SH-SY5Y (cell line): ENCODE data around the gene C2.

Source experiments
- GATA2 ChIP-seq: IDR thresholded peaks from 2 replicates; pipeline ENCODE4 v1.6.1; 2011; ENCODE audit warnings: mild to moderate bottlenecking, low read depth, low read length
- GATA3 ChIP-seq: IDR thresholded peaks from 2 replicates; pipeline ENCODE4 v1.6.1; 2011; ENCODE audit warnings: low read depth, mild to moderate bottlenecking, low read length, moderate library complexity

The C2 gene

DNA sequence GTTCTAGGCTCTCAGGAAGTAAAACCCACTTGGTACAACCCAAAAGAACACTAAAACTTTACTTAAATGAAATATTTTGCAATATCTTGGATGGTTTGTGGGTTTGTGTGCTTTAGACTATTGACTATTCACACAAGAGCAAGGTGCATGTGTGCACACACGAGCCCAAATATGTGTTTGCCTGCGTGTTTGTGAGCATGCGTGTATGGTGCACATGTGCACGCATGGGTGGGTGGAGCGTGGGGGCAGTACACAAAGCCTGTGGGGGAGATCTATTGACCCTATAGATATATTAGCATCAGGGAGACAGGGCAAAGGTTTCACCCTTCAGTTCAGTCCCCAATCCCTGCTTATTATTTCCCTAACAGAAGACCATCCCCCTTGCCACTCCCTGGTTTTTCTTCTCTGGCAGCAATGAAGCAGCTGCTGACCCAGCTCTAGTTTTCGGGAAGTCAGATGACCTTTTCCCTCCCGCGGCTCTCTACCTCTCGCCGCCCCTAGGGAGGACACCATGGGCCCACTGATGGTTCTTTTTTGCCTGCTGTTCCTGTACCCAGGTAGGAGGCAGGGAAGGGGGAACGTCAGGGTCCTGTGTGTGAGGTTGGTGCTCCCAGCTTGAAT, at the start of gene C2:
Gene C2, plus strand, starts transcription at position 476 of the 621 bp plus-strand sequence. Its CDS starts 36 bp downstream, at position 512.
- TF ChIP-seq GATA3, result no peak
- no peak for TF ChIP-seq GATA2

DNA sequence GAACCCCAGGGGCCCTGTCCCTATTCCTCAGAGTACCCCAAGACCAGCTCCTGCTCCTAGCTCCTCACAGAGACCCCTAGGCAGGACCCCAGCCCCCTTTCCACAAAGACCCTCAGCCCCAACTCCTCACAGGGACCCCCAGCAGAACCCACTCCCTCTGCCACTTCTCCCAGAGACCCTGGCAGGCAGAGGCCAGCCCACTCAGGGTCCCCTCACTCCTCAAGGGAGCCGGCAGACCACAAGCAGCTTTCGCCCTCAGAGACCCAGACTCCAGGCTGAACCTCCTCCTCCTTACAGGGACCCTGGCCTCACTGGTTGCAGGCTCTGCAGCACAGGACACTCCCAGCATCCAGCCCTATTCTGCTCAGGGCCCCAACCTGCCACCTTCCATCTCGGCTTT, 49.3 kb upstream of the C2 start:
- TF ChIP-seq GATA3, result no peak
- no peak for TF ChIP-seq GATA2

DNA sequence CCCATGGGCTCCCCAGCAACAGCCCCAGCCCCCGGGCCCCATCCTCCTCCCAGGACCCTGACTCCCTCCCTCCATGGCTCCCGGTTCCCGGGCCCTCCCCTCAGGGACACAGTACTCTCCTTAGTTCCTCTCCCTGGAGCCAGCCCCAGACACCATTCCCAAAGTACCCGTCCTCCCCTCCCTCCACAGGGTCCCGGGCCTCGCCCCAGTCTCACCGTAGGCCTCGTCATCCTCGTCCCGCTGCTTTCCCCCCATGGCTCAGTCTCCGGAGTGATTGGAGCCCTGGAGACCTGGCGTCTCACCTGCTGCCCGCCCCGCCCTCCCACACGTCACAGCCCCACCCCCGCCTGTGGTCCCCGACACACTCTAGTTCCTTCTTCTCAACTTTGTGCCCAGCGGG, 48.8 kb upstream of the C2 start, which contains the start of gene SLC44A4:
Gene SLC44A4, minus strand, starts transcription at position 272 of the 400 bp plus-strand sequence. Its CDS starts 17 bp downstream, at position 255.
- TF ChIP-seq GATA2 (no peak), GATA3 (no peak)

DNA sequence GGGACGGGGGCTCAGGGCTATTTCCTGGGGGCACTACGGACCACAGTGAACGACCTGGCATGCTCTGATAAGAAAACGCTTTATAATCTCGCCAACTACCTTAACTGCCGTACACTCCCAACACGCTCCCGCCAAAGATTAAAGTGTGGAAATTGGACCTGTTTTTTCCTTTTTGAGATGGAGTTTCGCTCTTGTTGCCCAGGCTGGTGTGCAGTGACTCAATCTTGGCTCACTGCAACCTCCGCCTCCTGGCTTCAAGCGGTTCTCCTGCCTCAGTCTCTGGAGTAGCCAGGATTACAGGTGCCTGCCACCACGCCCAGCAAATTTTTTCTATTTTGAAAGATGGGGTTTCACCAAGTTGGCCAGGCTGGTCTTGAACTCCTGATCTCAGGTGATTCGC, 48.4 kb upstream of the C2 start:
- TF ChIP-seq GATA2 (no peak), GATA3 (no peak)

DNA sequence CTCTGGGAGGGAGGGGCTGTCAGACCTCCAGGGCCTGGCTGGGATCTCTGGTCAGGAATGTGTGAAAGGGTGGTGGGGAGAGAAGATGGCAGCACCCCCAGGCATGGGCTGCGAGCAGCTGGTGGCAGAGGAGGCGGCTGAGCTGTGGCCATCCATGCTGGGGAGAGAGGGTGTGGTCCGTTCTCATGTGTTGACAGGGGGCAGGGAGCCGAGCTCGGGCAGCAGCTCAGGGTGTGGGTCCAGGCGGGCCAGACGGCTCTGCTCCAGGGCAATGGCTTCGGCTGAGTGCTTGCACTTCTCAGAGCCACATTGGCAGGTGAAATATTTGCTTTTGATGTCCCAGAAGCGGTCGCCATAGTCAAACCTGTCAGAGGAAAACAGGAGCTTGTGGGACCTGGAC, 47.6 kb upstream of the C2 start:
- no peak for TF ChIP-seq GATA3
- TF ChIP-seq GATA2, result no peak

DNA sequence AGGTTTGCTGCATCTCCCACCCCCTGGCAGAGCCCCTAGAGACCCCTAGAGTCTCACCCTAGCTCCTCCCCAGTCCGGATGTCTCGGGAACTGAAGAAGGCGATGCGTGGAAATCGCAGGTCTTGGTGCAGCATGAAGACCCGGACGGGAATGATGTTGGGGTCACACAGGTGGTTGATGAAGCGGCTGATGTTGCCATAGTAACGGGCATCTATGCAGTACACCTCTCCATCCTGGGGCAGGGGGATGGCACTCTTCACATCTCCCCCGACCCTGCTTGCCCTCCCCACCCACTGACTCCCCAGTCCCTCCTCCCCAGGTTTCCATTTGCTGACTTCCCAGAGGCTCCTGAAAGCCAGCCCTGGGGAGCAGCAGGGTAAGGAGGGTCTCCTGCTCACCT, 46.9 kb upstream of the C2 start:
- no peak for TF ChIP-seq GATA3
- no peak for TF ChIP-seq GATA2

DNA sequence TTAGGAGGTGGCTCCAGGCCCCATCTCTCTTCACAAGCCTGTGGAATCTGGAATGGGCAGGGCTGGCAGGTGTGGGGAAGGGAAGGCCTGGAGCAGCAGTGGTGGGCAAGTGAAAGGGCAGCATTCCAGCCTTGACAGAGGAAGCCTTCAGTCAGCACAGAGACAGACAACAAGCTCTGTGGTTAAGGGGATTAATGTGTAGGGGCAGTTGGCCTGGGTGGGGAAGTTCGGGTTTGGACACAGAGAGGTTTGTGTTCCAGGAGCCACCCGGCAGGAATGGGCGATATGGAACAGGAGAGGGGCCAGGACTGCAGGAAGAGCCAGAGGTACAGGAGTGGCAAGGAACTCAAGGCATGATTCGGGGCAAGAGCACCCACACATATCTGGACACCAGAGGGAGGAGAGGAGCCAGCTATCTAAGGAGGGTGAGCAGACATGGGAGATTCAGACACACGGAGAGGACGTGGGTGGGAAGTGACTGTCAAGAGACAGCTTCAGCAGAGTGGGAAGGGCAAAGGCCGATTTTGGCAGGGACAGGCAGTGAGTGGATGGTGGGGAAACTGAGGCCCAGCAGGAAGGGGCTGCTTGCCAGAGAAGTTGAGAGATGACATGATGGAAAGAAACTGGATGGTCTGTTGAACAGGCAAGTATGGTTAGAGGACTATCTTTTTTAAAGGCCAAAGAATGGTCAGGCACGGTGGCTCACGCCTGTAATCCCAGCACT, 46.2 kb upstream of the C2 start:
- no peak for TF ChIP-seq GATA2
- no peak for TF ChIP-seq GATA3

DNA sequence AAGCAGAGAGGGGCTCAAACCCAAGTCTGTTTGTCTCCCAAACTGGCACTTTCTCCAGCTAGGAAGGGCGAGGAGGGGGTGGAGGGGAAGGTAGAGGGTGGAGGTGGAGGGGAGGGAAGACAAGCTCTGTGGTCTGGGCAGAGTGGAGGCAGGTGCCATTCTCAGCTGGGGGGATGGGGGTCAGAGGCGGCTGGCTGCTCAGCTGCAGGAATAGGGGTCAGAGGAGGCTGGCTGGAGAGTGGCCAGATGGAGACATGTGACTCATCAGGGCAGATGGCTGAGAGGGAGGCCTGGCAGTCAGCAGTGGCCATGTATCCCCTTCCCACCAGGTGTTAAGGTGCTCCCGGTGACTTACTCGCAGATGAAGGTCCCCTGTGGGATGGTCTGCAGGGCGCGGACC, 45.2 kb upstream of the C2 start:
- TF ChIP-seq GATA2 (no peak), GATA3 (no peak)

DNA sequence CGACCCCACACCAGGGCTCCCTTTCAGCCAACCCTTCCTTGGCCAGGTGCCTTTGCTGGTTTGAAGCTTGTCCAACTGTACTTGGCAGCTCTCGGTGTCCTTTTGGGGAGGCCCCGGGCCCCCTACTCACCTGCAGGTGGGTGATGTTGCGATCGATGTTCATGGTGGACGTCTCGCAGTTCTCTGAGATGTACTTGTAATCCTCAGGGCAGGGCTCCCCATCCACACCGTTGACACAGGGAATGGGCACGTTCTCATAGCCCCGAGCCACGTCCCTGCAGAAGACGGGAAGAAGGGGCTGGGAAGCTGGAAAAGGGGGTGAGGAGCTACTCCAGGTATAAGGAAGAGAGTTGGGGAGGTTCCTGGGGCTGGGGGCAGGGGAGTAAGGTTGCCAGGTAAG, 43.8 kb upstream of the C2 start:
- no peak for TF ChIP-seq GATA3
- no peak for TF ChIP-seq GATA2

DNA sequence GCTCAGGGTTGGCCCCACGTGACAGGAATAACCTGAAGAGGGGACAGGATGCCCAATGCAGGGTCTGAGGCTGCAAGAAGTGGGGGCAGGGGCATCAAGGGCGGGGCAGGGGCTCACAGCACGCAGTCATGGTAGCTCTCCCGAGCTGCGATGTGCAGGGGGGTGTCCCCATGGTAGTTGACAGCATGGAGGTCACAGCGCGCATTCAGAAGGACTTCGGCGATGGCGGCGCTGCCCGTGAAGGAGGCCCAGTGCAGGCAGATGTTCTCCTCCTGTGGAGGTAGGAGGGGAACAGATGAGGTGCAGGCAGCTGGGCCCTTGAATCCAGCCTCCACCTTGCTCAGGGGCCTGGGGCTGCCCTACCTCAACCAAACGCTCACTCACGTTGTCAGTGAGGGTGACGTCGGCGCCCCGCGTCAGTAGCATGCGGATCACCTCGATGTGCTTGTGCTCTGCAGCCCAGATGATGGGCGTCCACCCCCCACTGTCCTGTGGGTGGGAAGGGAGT, 42.9 kb upstream of the C2 start:
- TF ChIP-seq GATA2 (no peak), GATA3 (no peak)

DNA sequence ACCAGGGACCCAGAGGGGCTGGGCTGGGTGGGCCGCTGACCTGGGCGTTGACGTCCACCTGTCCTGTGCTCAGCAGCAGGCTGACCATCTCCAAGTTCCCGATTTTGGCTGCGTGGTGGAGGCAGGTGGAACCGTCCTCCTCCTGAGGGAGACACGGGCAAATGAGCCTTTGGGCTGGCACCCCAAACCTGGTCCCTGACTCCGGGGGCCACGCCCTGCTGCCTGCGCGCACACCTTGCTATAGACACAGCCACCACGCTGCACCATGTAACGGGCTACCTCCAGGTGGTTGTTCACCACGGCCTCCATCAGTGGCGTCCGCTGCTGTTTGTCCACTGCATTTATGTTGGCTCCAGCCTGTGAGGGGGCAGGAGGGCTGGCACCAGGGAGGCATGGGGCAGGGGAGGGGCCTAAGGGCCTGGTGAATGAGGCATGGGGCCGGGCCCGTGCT, 41.0 kb upstream of the C2 start:
- TF ChIP-seq GATA3 (no peak), GATA2 (no peak)

DNA sequence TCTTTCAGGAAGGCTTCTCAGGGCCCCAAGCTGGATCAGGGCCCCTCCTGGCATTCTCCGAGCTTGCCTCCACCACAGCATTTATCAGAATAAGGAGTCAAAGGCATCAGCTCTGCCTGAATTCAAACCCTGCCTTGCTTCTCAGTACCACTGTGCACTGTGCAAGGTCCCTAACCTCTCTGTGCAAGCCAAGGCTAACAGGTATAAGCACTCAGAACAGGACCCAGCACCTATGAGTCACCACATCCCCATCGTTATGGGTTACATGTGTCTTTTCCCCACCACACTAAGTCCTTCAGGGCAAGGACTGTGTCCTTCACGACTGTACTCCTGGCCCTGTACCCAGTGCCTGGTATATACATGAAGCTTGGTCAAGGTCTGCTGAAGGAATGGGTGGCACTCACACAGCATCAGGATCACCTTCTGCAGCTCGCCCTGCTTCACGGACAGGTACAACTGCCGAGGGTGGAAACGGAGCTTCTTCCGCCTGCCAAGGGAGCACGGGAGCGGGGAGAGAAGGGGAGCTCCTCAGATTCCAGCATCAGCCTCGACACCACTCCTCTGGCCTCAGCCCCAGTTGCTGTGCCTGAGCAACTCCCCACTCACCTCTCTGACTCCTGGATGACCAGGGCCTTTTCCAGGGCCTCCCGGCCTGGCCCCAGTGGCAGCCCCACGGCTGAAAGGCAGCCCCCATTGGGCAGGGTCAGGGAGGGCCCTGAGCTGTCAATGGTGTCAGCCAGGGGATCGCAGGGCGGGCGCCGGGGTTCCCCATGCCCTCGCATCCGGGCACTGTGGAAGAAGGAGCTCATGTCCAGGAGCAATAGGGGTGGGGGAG, 40.1 kb upstream of the C2 start:
- no peak for TF ChIP-seq GATA3

DNA sequence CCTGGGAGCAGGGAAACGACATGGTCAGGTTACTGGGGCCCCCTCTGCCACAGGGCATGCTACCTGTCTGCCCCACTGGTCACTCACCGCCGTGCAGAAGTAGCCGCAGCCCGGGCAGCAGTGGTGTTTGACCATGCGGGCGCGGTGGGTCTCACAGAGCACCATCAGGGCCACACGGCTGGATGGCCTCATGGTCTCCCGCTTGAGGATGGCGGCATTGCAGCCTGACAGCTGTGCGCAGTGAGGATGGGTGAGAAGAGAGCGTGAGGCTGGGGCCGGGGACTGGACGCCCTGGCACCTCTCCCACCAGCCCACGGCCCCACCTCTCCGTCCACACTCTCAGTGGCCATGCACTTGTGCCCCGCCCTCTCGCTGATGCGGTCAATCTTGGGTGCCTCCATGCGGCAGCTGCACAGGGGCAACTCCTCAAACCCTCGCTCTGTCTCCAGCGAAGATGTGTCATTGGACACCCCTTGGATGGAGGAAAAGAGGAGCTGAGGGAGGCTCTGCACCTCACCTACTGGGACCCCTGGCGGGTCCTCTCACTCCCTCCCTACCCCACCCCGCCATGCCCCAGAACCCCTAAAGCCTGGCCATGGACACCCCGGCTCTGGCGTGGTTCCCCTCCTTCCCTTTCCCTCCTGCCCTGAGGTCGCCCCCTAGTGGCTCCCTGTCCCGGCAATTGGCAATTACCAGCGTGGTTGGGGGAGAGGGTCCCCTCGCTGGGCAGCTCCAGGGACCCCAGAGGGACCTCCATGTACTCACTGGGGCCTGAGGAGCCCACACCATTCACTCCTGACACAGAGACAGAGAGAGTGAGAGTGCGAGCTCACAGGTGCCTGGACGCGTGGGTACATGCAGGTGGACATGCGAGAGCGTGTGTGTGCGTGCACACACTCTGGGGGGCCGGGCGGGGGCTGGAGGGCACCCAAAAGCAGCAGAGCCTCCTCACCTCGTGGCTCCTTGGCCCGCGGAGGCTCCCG, 39.0 kb upstream of the C2 start:
- TF ChIP-seq GATA3, result no peak
- TF ChIP-seq GATA2, result no peak

DNA sequence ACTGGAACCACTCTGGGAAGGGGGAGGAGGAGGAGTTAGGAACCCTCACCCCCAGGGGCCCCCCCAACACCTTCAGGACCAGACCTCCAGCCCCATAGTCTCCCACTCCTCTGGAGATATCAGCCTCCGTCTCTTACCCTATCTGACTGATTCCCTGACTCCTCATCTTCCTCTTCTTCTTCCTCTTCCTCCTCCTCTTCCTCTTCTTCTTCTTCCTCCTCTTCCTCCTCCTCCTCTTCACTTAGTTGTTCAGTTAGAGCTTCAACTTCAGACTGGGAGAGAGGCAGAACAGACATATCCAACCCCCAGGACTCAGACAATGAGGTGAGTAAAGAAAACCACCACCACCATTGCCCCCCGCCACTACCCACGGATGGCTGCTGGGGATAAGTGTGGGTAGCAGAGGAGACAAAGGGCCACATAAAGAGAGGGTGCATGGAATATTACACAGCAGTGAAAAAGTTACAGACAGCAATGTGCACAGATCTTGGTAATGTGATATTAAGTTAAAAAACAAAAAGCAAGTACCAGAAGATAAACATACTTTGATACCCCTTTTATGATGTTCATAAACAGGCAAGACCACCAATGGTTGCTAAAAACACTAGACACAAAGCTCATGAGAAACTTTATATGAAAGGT, 38.1 kb upstream of the C2 start:
- TF ChIP-seq GATA2 (no peak), GATA3 (no peak)
